Suprapubic skin (tissue), 4 donors: ENCODE measurements around the gene COPS9. TPM values are rescaled to one million over a fixed set of nuclear protein-coding genes. Genes with fewer than 3 reads are reported as not detected.
A peak's percentile ranks its signal among the peaks of the same experiment; 100 is the strongest.

Source experiments
- DNase-seq, 2 donors: peaks; one replicate each; pipeline ENCODE4 v3.0.0-alpha.2; 2019; ENCODE audit warnings: low spot score in 2 of 2
- H3K27ac ChIP-seq: fragments of 200-600 bp; sonication (generic); one replicate; pipeline ENCODE4 v1.5.1; 2019
- H3K27me3 ChIP-seq: fragments of 200-600 bp; sonication (generic); one replicate; pipeline ENCODE4 v1.5.1; 2019
- H3K36me3 ChIP-seq: fragments of 200-600 bp; sonication (generic); one replicate; pipeline ENCODE4 v1.5.1; 2019
- H3K4me1 ChIP-seq: fragments of 200-600 bp; sonication (generic); one replicate; pipeline ENCODE4 v1.5.1; 2019
- H3K4me3 ChIP-seq: fragments of 200-600 bp; sonication (generic); one replicate; pipeline ENCODE4 v1.5.1; 2019; ENCODE audit warnings: mild to moderate bottlenecking
- H3K9me3 ChIP-seq: fragments of 200-600 bp; sonication (generic); one replicate; pipeline ENCODE4 v1.5.1; 2019
- EP300 ChIP-seq: sonication (generic); formaldehyde crosslinking; IDR thresholded peaks from one replicate; pipeline ENCODE4 v1.6.1; 2017; ENCODE audit warnings: antibody characterized with exemption
- POLR2A ChIP-seq, 2 donors: fragments of 450-650 bp; IDR thresholded peaks; one replicate each; pipeline ENCODE4 v1.6.1; 2017; ENCODE audit warnings: antibody characterized with exemption in 2 of 2, mild to moderate bottlenecking in 2 of 2, moderate library complexity in 2 of 2
- POLR2AphosphoS5 ChIP-seq, 3 donors: sonication (generic); formaldehyde crosslinking; IDR thresholded peaks; one replicate each; pipeline ENCODE4 v1.6.1; 2017; ENCODE audit warnings: antibody characterized with exemption in 3 of 3
- WGBS: methylation state at CpG from one replicate; pipeline ENCODE4 v1.1.5; 2018; 5-methylcytosine and 5-hydroxymethylcytosine counted together
- total RNA-seq, 4 donors: library from RNA; depleted of rRNA; stranded (reverse); fragments of >200 nt; gene quantifications; one replicate each; pipeline ENCODE4 v1.1.0, GENCODE V29; 2016
- TF ChIP-seq, protein P1 (sequence below), 2 donors: fragments of 200-600 bp in 1 of 2; fragments of 450-650 bp in 1 of 2; sonication (generic) in 1 of 2; IDR thresholded peaks; one replicate each; pipeline ENCODE4 v1.5.1; 2016 to 2019; ENCODE audit warnings: antibody characterized with exemption in 2 of 2, mild to moderate bottlenecking in 1 of 2, moderate library complexity in 1 of 2

COPS9 gene
- total RNA-seq, 4 donors from 2014 or later: 30.6 to 178 (median 143) TPM

DNA sequence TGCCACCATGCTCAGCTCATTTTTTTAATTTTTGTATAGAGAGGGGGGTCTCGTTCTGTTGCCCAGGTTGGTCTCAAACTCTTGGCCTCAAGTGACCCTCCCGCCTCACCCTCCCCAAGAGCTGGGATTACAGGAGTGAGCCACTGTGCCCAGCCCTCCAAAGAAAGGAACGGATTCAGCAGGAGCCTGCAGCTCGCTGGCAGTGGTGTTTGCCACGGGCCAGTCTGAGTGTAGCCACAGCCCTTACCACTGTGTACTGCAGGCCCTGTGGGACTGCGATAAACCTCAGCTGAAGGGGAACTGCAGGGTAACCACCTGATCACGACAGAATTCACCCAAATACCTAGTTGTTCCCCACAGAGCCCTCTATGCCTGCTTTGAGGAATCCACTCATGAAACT is 6.8 kb downstream of the COPS9 start:
- Histone ChIP-seq H3K27me3 (no peaks in the 10 kb centered on the region), H3K4me3 (no peak overlapping the region), H3K27ac (no peak overlapping the region), H3K4me1 (peaks cover 11% of the 10 kb centered on the region), H3K36me3 (peaks cover 64% of the 10 kb centered on the region), H3K9me3 (no peaks in the 10 kb centered on the region)
- 94% methylated on average over 3 of the region's 7 CpGs for WGBS
- peak in 1 of 2 donors; percentile 64 for DNase-seq
- TF ChIP-seq EP300: no peak
- TF ChIP-seq POLR2A (IDR thresholded peaks at IDR 0.05): no peak
- TF ChIP-seq, protein P1, sequence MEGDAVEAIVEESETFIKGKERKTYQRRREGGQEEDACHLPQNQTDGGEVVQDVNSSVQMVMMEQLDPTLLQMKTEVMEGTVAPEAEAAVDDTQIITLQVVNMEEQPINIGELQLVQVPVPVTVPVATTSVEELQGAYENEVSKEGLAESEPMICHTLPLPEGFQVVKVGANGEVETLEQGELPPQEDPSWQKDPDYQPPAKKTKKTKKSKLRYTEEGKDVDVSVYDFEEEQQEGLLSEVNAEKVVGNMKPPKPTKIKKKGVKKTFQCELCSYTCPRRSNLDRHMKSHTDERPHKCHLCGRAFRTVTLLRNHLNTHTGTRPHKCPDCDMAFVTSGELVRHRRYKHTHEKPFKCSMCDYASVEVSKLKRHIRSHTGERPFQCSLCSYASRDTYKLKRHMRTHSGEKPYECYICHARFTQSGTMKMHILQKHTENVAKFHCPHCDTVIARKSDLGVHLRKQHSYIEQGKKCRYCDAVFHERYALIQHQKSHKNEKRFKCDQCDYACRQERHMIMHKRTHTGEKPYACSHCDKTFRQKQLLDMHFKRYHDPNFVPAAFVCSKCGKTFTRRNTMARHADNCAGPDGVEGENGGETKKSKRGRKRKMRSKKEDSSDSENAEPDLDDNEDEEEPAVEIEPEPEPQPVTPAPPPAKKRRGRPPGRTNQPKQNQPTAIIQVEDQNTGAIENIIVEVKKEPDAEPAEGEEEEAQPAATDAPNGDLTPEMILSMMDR (IDR thresholded peaks at IDR 0.05): no peak
- TF ChIP-seq POLR2AphosphoS5 (IDR thresholded peaks at IDR 0.05): no peak

DNA sequence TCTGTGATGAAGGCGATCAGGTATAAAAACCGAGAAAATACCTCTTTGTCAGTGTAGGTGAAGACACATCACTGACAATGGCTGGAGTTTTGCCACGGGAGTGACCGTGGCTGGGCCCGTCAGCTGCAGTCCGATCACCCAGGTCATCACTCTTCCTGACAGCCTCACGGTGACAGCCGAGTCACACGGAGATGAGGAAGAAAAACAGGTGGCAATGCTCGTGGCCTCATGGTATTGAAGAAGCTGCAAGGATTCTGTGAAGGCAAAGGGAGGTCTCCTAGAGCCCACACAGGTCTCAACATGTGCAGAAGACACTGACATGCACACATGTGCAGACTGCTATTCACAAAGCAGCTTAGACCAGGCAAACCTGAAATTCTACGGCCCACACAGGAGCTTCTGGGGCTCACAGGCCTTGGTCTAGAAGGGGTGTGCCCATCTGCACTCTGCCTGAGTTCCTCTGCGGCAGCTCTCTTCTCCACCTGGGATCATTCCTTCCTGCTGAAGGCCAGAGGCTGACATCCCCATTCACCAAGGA is 7.4 kb downstream of the COPS9 start:
- H3K27me3 ChIP-seq: no peaks in the 10 kb centered on the region
- H3K9me3 ChIP-seq: no peaks in the 10 kb centered on the region
- TF ChIP-seq POLR2A (IDR thresholded peaks at IDR 0.05): no peak
- no peak for TF ChIP-seq EP300
- TF ChIP-seq, protein P1 (IDR thresholded peaks at IDR 0.05): no peak
- no peak for TF ChIP-seq POLR2AphosphoS5 (IDR thresholded peaks at IDR 0.05)
- DNase-seq: peak in 1 of 2 donors; percentile 48
- WGBS: 66% methylated on average over 10 of the region's 12 CpGs
- peaks cover 64% of the 10 kb centered on the region for H3K36me3 ChIP-seq
- peaks cover 7% of the 10 kb centered on the region for H3K4me1 ChIP-seq
- no peak overlapping the region for H3K4me3 ChIP-seq
- H3K27ac ChIP-seq: no peak overlapping the region

DNA sequence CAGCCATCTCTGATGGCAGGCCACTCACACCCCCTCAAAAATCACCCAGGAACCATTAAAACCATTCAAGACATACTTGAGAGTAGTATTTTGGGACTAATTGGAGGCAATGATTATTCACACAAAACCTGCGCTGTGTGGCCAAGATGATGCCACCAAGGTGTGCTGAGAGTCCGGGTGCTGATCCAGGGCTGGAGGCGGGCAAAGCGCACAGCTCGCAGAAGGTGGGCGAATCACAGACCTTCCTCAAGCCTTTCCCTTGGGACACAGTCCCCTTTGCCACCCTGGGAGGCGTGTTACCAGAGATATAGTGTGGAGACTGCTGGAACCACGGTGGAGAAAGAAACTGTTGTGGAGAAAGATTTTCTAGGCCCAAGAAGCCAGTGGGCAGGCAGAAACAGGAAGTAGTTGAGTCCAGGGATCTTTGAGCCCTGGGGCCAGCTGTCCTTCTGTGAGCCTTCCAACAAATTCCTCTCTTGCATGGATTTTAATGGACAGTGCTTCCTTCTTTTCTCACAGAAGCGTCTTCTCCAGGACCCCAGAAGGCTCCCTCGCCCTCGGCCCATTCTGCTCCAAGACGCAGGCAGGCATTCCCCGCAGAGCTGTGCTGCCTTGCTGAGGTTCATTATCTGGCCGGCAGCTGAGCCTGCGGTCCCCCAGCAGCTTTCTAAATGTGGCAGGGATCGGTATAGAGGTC is 8.0 kb downstream of the COPS9 start:
- Histone ChIP-seq H3K36me3 (peaks cover 58% of the 10 kb centered on the region), H3K4me3 (no peak overlapping the region), H3K9me3 (no peaks in the 10 kb centered on the region), H3K27ac (no peak overlapping the region), H3K27me3 (no peaks in the 10 kb centered on the region), H3K4me1 (peaks cover 7% of the 10 kb centered on the region)
- TF ChIP-seq, protein P1 (IDR thresholded peaks at IDR 0.05): no peak
- no peak for TF ChIP-seq POLR2A (IDR thresholded peaks at IDR 0.05)
- TF ChIP-seq EP300: no peak
- TF ChIP-seq POLR2AphosphoS5 (IDR thresholded peaks at IDR 0.05): no peak
- 86% methylated on average over 16 of the region's 16 CpGs for WGBS
- peak in 1 of 2 donors; percentile 67 for DNase-seq

DNA sequence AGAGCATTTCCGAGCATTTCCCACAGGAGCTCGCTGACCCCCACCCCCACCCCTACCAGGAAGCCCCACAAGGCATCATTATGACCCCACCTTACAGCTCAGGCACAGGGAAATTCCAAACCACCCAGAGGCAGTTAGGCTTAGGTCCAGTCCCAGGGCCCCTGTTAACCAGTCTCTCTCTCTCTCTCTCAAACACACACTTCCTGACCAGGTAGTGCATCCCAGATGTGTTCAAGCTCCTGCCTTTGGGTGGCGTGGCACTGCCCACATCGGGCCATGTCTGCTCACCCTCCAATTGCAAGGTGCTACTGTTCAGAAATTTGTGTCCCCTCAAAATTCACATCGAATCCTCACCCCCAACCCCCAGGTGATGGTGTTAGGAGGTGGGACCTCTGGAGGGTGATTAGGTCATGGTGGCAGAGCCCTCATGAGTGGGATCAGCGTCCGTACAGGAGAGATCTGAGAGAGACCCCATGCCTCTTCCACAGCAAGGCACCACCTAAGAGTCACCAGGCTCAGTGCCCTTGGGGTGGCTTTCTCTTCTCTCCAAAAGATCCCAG is 8.8 kb downstream of the COPS9 start:
- 73% methylated on average over 5 of the region's 7 CpGs for WGBS
- peaks cover 7% of the 10 kb centered on the region for H3K4me1 ChIP-seq

More for the DNA sequence above, 8.8 kb downstream of the COPS9 start:
- H3K9me3 ChIP-seq: no peaks in the 10 kb centered on the region
- no peaks in the 10 kb centered on the region for H3K27me3 ChIP-seq
- peaks cover 50% of the 10 kb centered on the region for H3K36me3 ChIP-seq
- no peak overlapping the region for H3K4me3 ChIP-seq
- TF ChIP-seq POLR2A (IDR thresholded peaks at IDR 0.05) (no peak), POLR2AphosphoS5 (IDR thresholded peaks at IDR 0.05) (no peak), EP300 (no peak)
- TF ChIP-seq, protein P1 (IDR thresholded peaks at IDR 0.05): no peak
- peak in 1 of 2 donors; percentile 37 for DNase-seq
- no peak overlapping the region for H3K27ac ChIP-seq
